Chondrocyte (in vitro differentiated cells): ENCODE data around the gene PRR15. TPM values are rescaled to one million over a fixed set of nuclear protein-coding genes. Genes with fewer than 3 reads are reported as not detected.

ENCODE experiments used
- DNase-seq: peaks from one replicate; pipeline ENCODE4 v3.0.0; 2021; ENCODE audit warnings: mixed read lengths, low spot score
- H3K27ac Mint-ChIP-seq: one replicate; pipeline ENCODE4 v1.8.0; 2021; ENCODE audit warnings: mild to moderate bottlenecking, moderate library complexity, mixed read lengths; ENCODE audit not compliant: unreplicated experiment
- H3K27me3 Mint-ChIP-seq: 2 replicates; pipeline ENCODE4 v1.8.0; 2021; ENCODE audit warnings: low read depth, mixed read lengths
- H3K36me3 Mint-ChIP-seq: 2 replicates; pipeline ENCODE4 v1.8.0; 2021; ENCODE audit warnings: low read depth, mixed read lengths
- H3K4me1 Mint-ChIP-seq: 2 replicates; pipeline ENCODE4 v1.8.0; 2021; ENCODE audit warnings: low read depth, mild to moderate bottlenecking, mixed read lengths
- H3K4me3 Mint-ChIP-seq: one replicate; pipeline ENCODE4 v1.8.0; 2021; ENCODE audit warnings: mild to moderate bottlenecking, moderate library complexity, mixed read lengths; ENCODE audit not compliant: unreplicated experiment
- H3K9me3 Mint-ChIP-seq: 2 replicates; pipeline ENCODE4 v1.8.0; 2021; ENCODE audit warnings: low read depth, mixed read lengths
- total RNA-seq: library from RNA; stranded (reverse); gene quantifications from 3 replicates; pipeline ENCODE4 v1.2.1, GENCODE V29; 2021
- TF ChIP-seq, protein P1 (sequence below): fragments of 200-600 bp; sonication (generic); IDR thresholded peaks from 2 replicates; pipeline ENCODE4 v1.5.0; 2021; ENCODE audit warnings: antibody characterized with exemption, mild to moderate bottlenecking, moderate library complexity

Gene PRR15
- total RNA-seq, 1 donor from 2014 or later = 2.5 TPM

DNA sequence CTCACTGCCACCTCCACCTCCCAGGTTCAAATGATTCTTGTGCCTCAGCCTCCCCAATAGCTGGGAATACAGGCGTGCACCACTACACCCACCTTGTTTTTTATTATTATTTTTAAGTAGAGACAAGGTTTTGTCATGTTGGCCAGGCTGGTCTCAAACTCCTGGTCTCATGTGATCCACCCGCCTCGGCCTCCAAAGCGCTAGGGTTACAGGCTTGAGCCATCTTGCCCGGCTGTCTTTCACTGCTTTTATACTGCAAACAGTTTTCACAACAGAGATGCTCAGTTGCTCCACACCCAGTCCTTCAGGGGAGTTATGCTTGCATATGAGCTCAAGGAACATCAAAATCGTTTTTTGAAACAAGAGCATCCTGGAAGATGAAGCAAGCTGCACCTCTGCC, 1.3 kb upstream of the PRR15 start:
- no peaks in the 10 kb centered on the region for H3K36me3 Mint-ChIP-seq
- H3K4me3 Mint-ChIP-seq = no peak overlapping the region
- H3K9me3 Mint-ChIP-seq = no peaks in the 10 kb centered on the region
- TF ChIP-seq, protein P1, sequence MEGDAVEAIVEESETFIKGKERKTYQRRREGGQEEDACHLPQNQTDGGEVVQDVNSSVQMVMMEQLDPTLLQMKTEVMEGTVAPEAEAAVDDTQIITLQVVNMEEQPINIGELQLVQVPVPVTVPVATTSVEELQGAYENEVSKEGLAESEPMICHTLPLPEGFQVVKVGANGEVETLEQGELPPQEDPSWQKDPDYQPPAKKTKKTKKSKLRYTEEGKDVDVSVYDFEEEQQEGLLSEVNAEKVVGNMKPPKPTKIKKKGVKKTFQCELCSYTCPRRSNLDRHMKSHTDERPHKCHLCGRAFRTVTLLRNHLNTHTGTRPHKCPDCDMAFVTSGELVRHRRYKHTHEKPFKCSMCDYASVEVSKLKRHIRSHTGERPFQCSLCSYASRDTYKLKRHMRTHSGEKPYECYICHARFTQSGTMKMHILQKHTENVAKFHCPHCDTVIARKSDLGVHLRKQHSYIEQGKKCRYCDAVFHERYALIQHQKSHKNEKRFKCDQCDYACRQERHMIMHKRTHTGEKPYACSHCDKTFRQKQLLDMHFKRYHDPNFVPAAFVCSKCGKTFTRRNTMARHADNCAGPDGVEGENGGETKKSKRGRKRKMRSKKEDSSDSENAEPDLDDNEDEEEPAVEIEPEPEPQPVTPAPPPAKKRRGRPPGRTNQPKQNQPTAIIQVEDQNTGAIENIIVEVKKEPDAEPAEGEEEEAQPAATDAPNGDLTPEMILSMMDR = no peak
- no peak overlapping the region for H3K27ac Mint-ChIP-seq
- no peak for DNase-seq
- H3K4me1 Mint-ChIP-seq = peaks cover 23% of the 10 kb centered on the region
- H3K27me3 Mint-ChIP-seq = peaks cover 3% of the 10 kb centered on the region

DNA sequence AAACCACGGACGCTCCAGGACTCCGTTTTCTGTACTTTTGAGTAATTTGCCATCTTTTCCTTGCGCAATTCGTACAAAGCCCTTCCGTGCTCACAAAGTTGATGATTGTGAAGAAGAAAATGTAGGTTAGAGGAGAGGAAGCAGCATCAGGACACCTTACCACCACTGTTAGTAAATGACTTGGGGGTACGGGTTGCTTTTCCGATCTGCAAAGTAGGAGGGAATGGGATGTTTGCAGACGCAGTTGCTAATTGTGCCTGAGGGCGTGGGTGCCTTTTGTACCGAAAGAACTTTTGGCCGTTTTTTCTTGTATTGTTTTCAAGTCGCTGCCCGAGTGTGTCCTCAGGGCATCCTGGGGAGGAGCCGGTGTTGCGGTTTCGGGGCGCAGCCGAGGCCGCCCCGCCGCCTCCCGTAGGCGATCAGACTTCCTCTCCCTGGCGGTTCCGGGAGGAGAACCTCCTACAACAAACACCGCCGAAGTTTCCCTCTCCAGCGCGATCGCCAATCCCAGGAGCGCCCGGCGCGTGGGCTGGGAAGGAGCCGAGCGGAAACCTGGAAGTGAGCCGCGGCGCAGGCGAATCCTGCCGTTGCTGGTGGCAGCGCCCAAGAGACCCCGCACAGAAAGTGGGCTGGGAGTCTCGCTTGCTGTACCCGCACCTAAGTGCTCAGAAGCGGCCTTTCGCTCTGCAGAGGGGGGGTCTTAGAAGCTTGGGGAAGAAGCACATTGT, 1.0 kb downstream of the PRR15 start:
- no peaks in the 10 kb centered on the region for H3K9me3 Mint-ChIP-seq
- peaks cover 23% of the 10 kb centered on the region for H3K4me1 Mint-ChIP-seq
- H3K36me3 Mint-ChIP-seq = no peaks in the 10 kb centered on the region
- H3K27ac Mint-ChIP-seq = peak overlapping the region; percentile 3
- TF ChIP-seq, protein P1 = no peak
- no peak for DNase-seq
- peaks cover 5% of the 10 kb centered on the region for H3K27me3 Mint-ChIP-seq
- peak overlapping the region; percentile 74 for H3K4me3 Mint-ChIP-seq

DNA sequence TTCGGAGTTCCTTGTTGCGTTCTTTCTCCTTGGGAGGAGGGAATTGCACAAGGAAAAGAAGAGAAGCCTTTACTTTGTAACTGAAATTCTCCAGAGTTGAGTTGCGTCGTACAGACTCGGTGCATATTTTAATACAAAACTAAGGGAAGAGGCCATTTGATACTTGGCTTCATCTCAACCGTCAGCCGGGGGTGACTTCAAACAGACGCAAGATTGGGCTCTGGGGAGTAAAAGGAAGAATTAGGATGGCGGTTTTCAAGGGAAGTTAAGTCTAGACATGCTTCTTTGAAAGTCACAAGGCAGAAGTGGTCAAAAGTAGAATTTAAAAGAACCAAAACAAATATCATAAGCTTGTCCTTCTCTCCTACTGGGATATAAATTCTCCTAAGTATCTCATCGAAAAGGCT, 1.6 kb downstream of the PRR15 start:
- TF ChIP-seq, protein P1 = no peak
- H3K36me3 Mint-ChIP-seq = no peaks in the 10 kb centered on the region
- DNase-seq = no peak
- peaks cover 23% of the 10 kb centered on the region for H3K4me1 Mint-ChIP-seq
- no peaks in the 10 kb centered on the region for H3K9me3 Mint-ChIP-seq
- H3K27me3 Mint-ChIP-seq = peaks cover 5% of the 10 kb centered on the region
- peak overlapping the region; percentile 3 for H3K27ac Mint-ChIP-seq
- peak overlapping the region; percentile 74 for H3K4me3 Mint-ChIP-seq

DNA sequence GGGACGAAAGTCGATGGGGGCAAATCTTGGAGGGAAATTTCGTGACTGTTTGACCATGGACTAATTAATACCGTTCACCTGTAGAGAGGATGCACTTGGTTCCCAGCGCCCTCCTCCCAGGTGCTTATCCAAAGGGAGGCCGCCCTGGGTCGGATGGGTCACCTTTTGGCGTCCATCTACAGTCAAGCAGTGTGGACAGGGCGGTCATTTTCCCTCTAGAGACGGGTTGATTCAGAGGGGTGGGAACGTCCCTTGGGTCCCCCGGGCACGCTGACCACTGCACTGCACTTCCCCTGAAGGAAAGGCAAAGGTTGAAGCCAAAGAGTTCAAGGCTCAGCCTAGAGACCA, 2.0 kb downstream of the PRR15 start:
- H3K27me3 Mint-ChIP-seq = peaks cover 6% of the 10 kb centered on the region
- H3K27ac Mint-ChIP-seq = no peak overlapping the region
- H3K4me1 Mint-ChIP-seq = peaks cover 23% of the 10 kb centered on the region
- H3K36me3 Mint-ChIP-seq = no peaks in the 10 kb centered on the region
- no peak for DNase-seq
- H3K4me3 Mint-ChIP-seq = peak overlapping the region; percentile 74
- no peaks in the 10 kb centered on the region for H3K9me3 Mint-ChIP-seq
- TF ChIP-seq, protein P1 = no peak

DNA sequence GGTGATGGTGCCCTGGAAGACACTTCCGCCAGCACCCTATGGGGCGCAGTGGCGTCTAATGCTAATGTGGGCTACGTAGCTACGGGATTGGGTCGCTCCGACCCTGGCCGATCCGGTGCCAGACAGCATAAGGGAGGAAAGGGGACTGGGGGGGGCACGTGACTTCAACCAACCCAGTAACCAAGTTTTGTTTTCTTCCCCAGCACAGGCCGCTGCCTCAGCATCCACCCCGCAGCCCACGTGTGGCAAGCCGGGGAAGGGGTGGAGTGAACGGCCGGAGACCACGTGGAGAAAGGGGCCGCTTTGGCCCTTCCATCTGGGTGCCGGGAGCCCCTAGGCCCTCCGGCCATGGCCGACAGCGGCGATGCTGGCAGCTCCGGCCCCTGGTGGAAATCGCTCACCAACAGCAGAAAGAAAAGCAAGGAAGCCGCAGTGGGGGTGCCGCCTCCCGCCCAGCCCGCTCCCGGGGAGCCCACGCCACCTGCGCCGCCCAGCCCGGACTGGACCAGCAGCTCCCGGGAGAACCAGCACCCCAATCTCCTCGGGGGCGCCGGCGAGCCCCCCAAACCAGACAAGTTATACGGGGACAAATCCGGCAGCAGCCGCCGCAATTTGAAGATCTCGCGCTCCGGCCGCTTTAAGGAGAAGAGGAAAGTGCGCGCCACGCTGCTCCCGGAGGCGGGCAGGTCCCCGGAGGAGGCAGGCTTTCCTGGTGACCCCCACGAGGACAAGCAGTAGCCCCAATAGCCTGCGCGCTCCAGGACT, 2.5 kb downstream of the PRR15 start:
- H3K27me3 Mint-ChIP-seq = peaks cover 6% of the 10 kb centered on the region
- H3K4me1 Mint-ChIP-seq = peaks cover 23% of the 10 kb centered on the region
- no peaks in the 10 kb centered on the region for H3K36me3 Mint-ChIP-seq
- TF ChIP-seq, protein P1 = no peak
- no peaks in the 10 kb centered on the region for H3K9me3 Mint-ChIP-seq
- no peak for DNase-seq
- H3K4me3 Mint-ChIP-seq = no peak overlapping the region
- no peak overlapping the region for H3K27ac Mint-ChIP-seq
